T-helper 1 cell treated with Interleukin-12 subunit alpha and Interleukin-12 subunit beta and Interleukin-4 antibody, amounts not matched to agents 30 μg/mL and 1 μg/mL, for 36 hours (primary cell): ENCODE data around the gene TOB2.
"Not testable (repeated sequence)": the region's sequence is repeated elsewhere in the genome, so short reads cannot be mapped to it uniquely, and the experiment has no call there.

Experiments used
- H3K27ac Mint-ChIP-seq: one replicate; pipeline ENCODE4 v1.8.0; 2021; ENCODE audit warnings: mild to moderate bottlenecking, mixed read lengths
- H3K27me3 Mint-ChIP-seq: one replicate; pipeline ENCODE4 v1.8.0; 2021; ENCODE audit warnings: low read depth, mixed read lengths
- H3K36me3 Mint-ChIP-seq: one replicate; pipeline ENCODE4 v1.8.0; 2021; ENCODE audit warnings: low read depth, mixed read lengths
- H3K4me1 Mint-ChIP-seq: one replicate; pipeline ENCODE4 v1.8.0; 2021; ENCODE audit warnings: low read depth, mixed read lengths
- H3K4me3 Mint-ChIP-seq: one replicate; pipeline ENCODE4 v1.8.0; 2021; ENCODE audit warnings: mild to moderate bottlenecking, moderate library complexity, mixed read lengths
- H3K9me3 Mint-ChIP-seq: one replicate; pipeline ENCODE4 v1.8.0; 2021; ENCODE audit warnings: mixed read lengths

Gene TOB2

DNA sequence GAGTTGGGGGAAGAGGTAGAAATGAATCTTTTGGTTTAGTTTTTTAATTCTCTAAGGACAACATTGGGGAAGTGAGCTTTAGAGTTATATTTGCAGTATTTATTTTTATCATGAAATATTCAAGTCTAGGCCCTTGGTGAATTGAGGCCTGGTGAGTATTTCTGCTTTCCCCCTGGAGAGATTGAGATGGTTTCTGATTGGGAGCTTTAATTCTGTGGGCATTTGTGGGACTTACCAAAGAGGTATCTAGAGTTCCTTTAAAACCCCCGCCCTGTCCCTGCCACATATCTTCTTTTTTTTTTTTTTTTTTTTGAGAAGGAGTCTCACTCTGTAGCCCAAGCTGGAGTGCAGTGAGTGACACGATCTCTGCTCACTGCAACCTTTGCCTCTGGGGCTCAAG is 31.9 kb upstream of the TOB2 start:
- Mint-ChIP-seq H3K9me3 (no peaks in the 10 kb centered on the region), H3K36me3 (no peaks in the 10 kb centered on the region), H3K4me1 (peaks cover 14% of the 10 kb centered on the region), H3K4me3 (no peak overlapping the region), H3K27ac (no peak overlapping the region), H3K27me3 (no peaks in the 10 kb centered on the region)

- H3K4me1 Mint-ChIP-seq, result peaks cover 15% of the 10 kb centered on the region
- H3K9me3 Mint-ChIP-seq, result no peaks in the 10 kb centered on the region
- H3K27ac Mint-ChIP-seq, result no peak overlapping the region
- no peaks in the 10 kb centered on the region for H3K27me3 Mint-ChIP-seq
- no peak overlapping the region for H3K4me3 Mint-ChIP-seq
- H3K36me3 Mint-ChIP-seq, result no peaks in the 10 kb centered on the region
Measured at GRCh38 chr22:41474872-41475451, 28.4 kb upstream of the TOB2 start.

DNA sequence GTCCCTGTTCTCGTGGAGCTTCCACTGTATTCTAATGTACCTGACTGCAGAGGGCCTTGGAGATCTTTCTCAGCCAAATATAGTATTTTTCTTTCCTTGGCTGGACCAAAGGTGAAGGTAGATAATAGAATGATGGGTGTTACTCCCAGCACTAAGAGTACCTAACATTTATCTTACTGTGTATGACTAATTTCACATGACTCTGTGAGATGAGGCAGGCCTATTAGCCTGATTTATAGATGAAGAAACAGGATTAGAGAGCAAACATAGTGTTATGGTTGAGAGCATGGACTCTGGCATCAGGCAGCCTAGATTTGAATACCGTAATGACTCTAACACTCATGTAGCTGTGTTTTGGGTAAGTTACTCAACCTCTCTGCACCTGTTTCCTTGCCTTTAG is 25.0 kb upstream of the TOB2 start:
- H3K4me3 Mint-ChIP-seq, result no peak overlapping the region
- no peaks in the 10 kb centered on the region for H3K27me3 Mint-ChIP-seq
- H3K9me3 Mint-ChIP-seq, result no peaks in the 10 kb centered on the region
- H3K4me1 Mint-ChIP-seq, result peaks cover 30% of the 10 kb centered on the region
- peaks cover 17% of the 10 kb centered on the region for H3K36me3 Mint-ChIP-seq
- no peak overlapping the region for H3K27ac Mint-ChIP-seq

DNA sequence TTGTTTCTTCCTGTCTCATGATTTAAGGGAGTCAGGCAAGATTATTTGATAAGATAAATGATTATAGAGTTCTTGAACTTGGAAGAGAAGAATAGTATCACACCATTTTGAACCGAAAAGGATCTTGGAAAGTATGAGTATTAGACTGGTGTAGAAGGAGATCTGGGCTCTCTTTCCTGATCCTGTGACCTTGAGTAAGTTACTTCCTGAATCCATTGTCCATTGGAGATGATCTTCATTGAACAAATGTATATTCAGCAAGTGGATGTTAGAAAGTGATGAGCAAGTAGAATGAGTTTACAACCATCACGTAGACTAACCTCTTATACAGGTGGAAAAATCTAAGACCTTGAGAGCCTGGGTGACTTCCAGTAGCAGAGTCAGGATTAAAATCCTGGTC is 24.3 kb upstream of the TOB2 start:
- Mint-ChIP-seq H3K27ac (peak overlapping the region; percentile 47), H3K4me3 (peak overlapping the region; percentile 52), H3K36me3 (peaks cover 20% of the 10 kb centered on the region), H3K9me3 (no peaks in the 10 kb centered on the region), H3K27me3 (no peaks in the 10 kb centered on the region), H3K4me1 (peaks cover 30% of the 10 kb centered on the region)

DNA sequence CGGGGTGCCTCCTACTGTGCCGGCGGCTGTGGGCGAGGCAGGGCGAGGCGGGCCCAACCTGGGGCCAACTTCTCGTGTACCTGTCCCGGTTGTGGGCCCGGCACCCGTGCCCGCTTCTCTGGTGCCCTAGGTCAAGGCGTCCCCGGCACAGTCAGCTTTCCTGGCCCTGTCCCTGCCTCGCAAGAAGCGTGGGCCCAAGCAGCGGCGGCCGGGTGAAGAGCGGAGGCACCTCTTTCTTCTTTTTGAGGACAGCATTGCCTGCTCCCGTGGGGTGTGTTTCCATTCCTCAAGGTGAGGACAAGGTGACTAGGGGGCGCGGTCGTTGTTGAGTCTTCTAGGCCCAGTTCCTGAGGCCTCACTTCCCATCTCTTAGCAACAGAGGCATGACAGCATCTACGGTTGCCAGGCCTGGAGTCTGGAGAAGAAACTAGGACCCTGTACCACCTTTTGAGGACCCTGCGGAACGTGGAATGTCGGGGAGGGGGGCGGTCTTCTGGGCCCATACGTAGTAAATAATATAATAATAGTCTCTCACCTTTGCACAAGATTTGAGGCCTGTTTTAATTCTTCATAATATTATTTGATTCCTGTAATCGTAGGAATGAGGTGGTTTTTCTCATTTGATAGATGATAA is 22.7 kb upstream of the TOB2 start:
- no peaks in the 10 kb centered on the region for H3K27me3 Mint-ChIP-seq
- peak overlapping the region; percentile 87 for H3K4me3 Mint-ChIP-seq
- H3K27ac Mint-ChIP-seq, result peak overlapping the region; percentile 99
- H3K9me3 Mint-ChIP-seq, result no peaks in the 10 kb centered on the region
- peaks cover 32% of the 10 kb centered on the region for H3K4me1 Mint-ChIP-seq
- peaks cover 21% of the 10 kb centered on the region for H3K36me3 Mint-ChIP-seq

GRCh38 chr22:41468381-41469217 is 22.0 kb upstream of the TOB2 start, which contains the start of the genes ACO2 and PHF5A:
Gene ACO2 (plus strand): TSS chr22:41469117. CDS start chr22:41469147, 30 bp downstream.
Gene PHF5A (minus strand): TSS chr22:41468692. CDS start chr22:41468653, 39 bp downstream.
- peaks cover 27% of the 10 kb centered on the region for H3K36me3 Mint-ChIP-seq
- peak within 1 kb of the TSS; percentile 87 for H3K4me3 Mint-ChIP-seq
- H3K4me1 Mint-ChIP-seq, result peaks cover 29% of the 10 kb centered on the region
- no peaks in the 10 kb centered on the region for H3K9me3 Mint-ChIP-seq
- peak within 1 kb of the TSS; percentile 99 for H3K27ac Mint-ChIP-seq
- H3K27me3 Mint-ChIP-seq, result no peaks in the 10 kb centered on the region

DNA sequence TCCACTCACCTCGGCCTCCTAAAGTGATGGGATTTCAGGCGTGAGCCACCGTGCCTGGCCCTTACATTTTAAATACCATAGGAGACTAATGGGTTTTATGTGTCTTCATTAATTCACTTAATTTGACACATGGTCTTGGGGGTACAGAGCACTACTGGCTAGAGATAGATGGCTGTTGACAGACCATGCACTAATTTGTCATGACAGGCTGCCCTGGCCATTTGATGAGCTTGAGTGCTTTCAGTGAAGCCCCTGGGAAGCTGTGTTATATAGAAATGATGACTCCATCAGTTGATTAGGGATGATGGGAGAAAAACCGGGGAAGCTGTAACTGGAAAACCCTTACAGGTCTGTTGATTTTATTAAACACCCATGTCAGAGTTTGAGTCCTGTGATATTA is 15.3 kb upstream of the TOB2 start:
- Mint-ChIP-seq H3K27me3 (no peaks in the 10 kb centered on the region), H3K4me3 (no peak overlapping the region), H3K9me3 (no peaks in the 10 kb centered on the region), H3K36me3 (peaks cover 33% of the 10 kb centered on the region), H3K4me1 (peaks cover 5% of the 10 kb centered on the region), H3K27ac (no peak overlapping the region)

- not testable (repeated sequence) for H3K4me1 Mint-ChIP-seq, H3K27me3 Mint-ChIP-seq, H3K27ac Mint-ChIP-seq
Measured at GRCh38 chr22:41460071-41460470, 13.5 kb upstream of the TOB2 start.

DNA sequence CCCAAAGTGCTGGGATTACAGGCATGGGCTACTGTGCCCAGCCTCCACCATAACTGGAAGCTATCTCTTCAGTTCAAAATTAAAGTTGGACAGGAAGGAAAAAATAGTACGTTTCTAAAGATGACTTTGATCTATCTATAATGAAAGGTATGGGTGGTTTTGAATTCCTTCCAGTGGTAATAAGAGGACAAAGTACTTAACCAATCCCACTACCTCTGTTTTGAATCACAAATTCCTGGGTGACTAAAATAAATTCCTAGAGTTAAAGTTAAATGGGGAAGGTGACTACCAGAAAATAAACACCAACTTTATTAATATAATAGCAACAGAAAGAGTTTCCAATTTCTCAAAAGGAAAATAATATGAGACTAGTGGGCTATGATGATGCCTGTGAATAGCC is 12.8 kb upstream of the TOB2 start:
- no peaks in the 10 kb centered on the region for H3K9me3 Mint-ChIP-seq
- no peak overlapping the region for H3K4me3 Mint-ChIP-seq
- no peak overlapping the region for H3K27ac Mint-ChIP-seq
- peaks cover 30% of the 10 kb centered on the region for H3K36me3 Mint-ChIP-seq
- H3K27me3 Mint-ChIP-seq, result no peaks in the 10 kb centered on the region
- peaks cover 2% of the 10 kb centered on the region for H3K4me1 Mint-ChIP-seq

More at GRCh38 chr22:41460071-41460470, 13.5 kb upstream of the TOB2 start:
- not testable (repeated sequence) for H3K9me3 Mint-ChIP-seq, H3K4me3 Mint-ChIP-seq
- peaks cover 30% of the 10 kb centered on the region for H3K36me3 Mint-ChIP-seq

DNA sequence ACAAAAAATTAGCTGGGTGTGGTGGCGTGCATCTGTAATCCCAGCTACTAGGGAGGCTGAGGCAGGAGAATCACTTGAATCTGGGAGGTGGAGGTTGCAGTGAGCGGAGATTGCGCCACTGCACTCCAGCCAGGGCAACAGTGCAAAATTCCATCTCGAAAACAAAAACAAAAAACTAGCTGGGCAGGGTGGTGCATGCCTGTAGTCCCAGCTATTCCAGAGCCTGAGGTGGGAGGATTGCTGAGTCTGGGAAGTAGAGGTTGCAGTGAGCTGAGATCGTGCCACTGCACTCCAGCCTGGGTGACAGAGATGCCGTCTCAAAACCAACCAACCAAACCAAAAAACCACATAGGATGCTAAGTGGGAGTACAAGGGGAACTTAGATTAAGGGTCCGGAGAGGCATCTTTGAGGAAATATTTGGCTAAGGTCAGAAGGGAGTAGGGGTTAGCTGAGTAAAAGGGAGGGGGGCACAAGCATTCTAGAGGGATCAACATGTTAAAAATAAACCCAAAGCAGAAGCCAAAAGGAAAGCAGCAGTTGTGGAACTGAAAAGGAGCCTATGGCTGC is 11.6 kb upstream of the TOB2 start:
- peak overlapping the region; percentile 43 for H3K27ac Mint-ChIP-seq
- no peaks in the 10 kb centered on the region for H3K9me3 Mint-ChIP-seq
- H3K36me3 Mint-ChIP-seq, result peaks cover 23% of the 10 kb centered on the region
- H3K27me3 Mint-ChIP-seq, result no peaks in the 10 kb centered on the region
- peaks cover 3% of the 10 kb centered on the region for H3K4me1 Mint-ChIP-seq
- no peak overlapping the region for H3K4me3 Mint-ChIP-seq

- Mint-ChIP-seq H3K27ac (peak overlapping the region; percentile 92), H3K4me1 (peaks cover 15% of the 10 kb centered on the region), H3K36me3 (peaks cover 8% of the 10 kb centered on the region), H3K27me3 (no peaks in the 10 kb centered on the region), H3K4me3 (peak overlapping the region; percentile 88), H3K9me3 (no peaks in the 10 kb centered on the region)
Measured at GRCh38 chr22:41448189-41448808, 1.7 kb upstream of the TOB2 start.

DNA sequence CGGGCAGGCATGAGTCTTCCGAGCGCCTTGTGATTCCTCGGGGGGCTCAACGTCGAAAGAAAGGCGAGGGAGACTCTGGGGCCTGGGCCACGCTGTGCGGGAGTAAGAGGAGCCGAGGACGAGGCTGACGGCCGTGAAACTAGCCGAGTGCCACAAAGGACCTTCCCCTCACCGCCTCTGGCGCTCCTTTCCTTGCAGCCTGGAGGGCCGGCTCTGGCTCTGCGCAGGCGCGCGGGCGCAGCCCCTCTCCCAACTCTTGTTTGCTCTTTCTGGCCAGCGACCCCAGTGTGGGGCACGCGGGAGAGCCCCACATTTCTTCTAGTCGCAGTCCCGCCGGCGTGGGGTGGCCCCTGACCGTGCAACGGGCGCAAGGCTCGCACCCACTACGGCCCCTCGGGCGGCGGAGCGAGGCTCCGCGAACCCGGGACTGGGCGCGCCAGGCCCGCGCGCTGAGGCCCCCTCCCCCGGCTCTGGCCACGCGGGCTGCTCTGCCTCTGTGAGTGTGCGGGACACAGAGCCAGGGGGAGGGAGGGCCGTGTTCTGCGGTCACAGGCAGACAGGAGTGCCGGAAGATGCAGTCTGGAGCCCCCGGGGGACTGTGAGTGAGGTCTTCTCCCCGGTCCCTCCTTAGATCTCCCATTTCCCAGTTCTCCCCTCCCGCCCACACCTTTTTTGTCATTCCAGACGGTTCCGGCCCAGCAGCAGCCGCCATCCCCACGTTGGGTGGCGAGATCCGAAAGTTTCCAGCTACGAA is 1.0 kb upstream of the TOB2 start:
- H3K4me3 Mint-ChIP-seq, result peak overlapping the region; percentile 88
- no peaks in the 10 kb centered on the region for H3K9me3 Mint-ChIP-seq

GRCh38 chr22:41446057-41446501 is 522 bp downstream of the TOB2 start:
- Mint-ChIP-seq H3K27me3 (no peaks in the 10 kb centered on the region), H3K36me3 (peaks cover 13% of the 10 kb centered on the region), H3K4me1 (peaks cover 20% of the 10 kb centered on the region), H3K9me3 (no peaks in the 10 kb centered on the region), H3K27ac (peak overlapping the region; percentile 95), H3K4me3 (peak overlapping the region; percentile 88)

More for the DNA sequence above, 1.0 kb upstream of the TOB2 start:
- Mint-ChIP-seq H3K36me3 (peaks cover 13% of the 10 kb centered on the region), H3K4me1 (peaks cover 18% of the 10 kb centered on the region), H3K27ac (peak overlapping the region; percentile 93), H3K27me3 (no peaks in the 10 kb centered on the region)
